ENCODE data around the gene SNCAIP. TPM values are rescaled to one million over a fixed set of nuclear protein-coding genes. Genes with fewer than 3 reads are reported as not detected.

SNCAIP gene
- polyA plus RNA-seq, 1 experiment: 1.5 TPM

- DNase-seq (ENCODE audit: low read depth): no peak
- Histone ChIP-seq H3K4me3 (ENCODE audit: low read depth, low read length) (no peak overlapping the region), H3K36me3 (ENCODE audit: control insufficient read depth, insufficient read depth, low read length) (no peaks in the 10 kb centered on the region), H3K27me3 (ENCODE audit: control insufficient read depth, insufficient read depth, low read length) (no peaks in the 10 kb centered on the region)
- ChIA-PET CTCF (no interaction called here), POLR2A (no interaction called here)
- TF ChIP-seq CTCF (IDR thresholded peaks at IDR 0.05; ENCODE audit: insufficient read depth, low read depth, low read length): no peak
Measured at GRCh38 chr5:122421374-122422079, 109.5 kb downstream of the SNCAIP start.

- TF ChIP-seq CTCF (IDR thresholded peaks at IDR 0.05; ENCODE audit: insufficient read depth, low read depth, low read length): no peak
- ChIA-PET POLR2A (no interaction called here), CTCF (interaction anchor here (2.1 kb wide), 1 partner anchor 228 kb away, joined by 7 read pairs; no protein-coding TSS in a partner anchor)
- no peak for DNase-seq (ENCODE audit: low read depth)
- H3K4me3 ChIP-seq (ENCODE audit: low read depth, low read length): no peak overlapping the region
- no peaks in the 10 kb centered on the region for H3K27me3 ChIP-seq (ENCODE audit: control insufficient read depth, insufficient read depth, low read length)
- H3K36me3 ChIP-seq (ENCODE audit: control insufficient read depth, insufficient read depth, low read length): no peaks in the 10 kb centered on the region
Measured at GRCh38 chr5:122423221-122423620, 111.2 kb downstream of the SNCAIP start.

DNA sequence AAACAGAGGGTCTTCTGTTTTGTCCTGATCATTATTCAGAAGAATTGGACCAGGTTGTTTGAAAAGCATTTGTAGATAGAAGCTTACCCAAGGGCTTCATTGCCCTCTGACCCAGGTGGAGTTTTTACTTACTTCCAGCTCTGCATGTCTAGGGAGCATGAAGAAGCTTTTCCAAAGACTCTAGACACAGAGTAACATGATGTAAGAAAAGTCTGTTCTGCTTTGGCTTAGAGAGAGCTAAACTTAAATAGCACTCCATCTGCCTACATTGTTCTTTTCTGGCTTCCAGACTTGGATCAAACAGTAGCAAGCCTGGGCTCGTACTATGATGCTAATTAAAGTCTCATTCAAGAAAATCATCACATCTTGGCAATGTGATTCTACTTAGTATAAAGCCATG, 112.1 kb downstream of the SNCAIP start:
- CTCF ChIA-PET: interaction anchor here (2.1 kb wide), 1 partner anchor 229 kb away, joined by 7 read pairs; no protein-coding TSS in a partner anchor
- Histone ChIP-seq H3K27me3 (ENCODE audit: control insufficient read depth, insufficient read depth, low read length) (no peaks in the 10 kb centered on the region), H3K36me3 (ENCODE audit: control insufficient read depth, insufficient read depth, low read length) (no peaks in the 10 kb centered on the region), H3K4me3 (ENCODE audit: low read depth, low read length) (no peak overlapping the region)
- no peak for TF ChIP-seq CTCF (IDR thresholded peaks at IDR 0.05; ENCODE audit: insufficient read depth, low read depth, low read length)
- no peak for DNase-seq (ENCODE audit: low read depth)
- POLR2A ChIA-PET: no interaction called here

- DNase-seq (ENCODE audit: low read depth): no peak
- POLR2A ChIA-PET: no interaction called here
- Histone ChIP-seq H3K36me3 (ENCODE audit: control insufficient read depth, insufficient read depth, low read length) (no peaks in the 10 kb centered on the region), H3K4me3 (ENCODE audit: low read depth, low read length) (no peak overlapping the region), H3K27me3 (ENCODE audit: control insufficient read depth, insufficient read depth, low read length) (no peaks in the 10 kb centered on the region)
- CTCF ChIA-PET: interaction anchor here (1.2 kb wide), 1 partner anchor 10 kb away, joined by 4 read pairs; no protein-coding TSS in a partner anchor
- TF ChIP-seq CTCF (IDR thresholded peaks at IDR 0.05; ENCODE audit: insufficient read depth, low read depth, low read length): no peak
Measured at GRCh38 chr5:122426301-122426700, 114.3 kb downstream of the SNCAIP start.

GRCh38 chr5:122427621-122428020, 115.6 kb downstream of the SNCAIP start:
- no peaks in the 10 kb centered on the region for H3K36me3 ChIP-seq (ENCODE audit: control insufficient read depth, insufficient read depth, low read length)
- H3K4me3 ChIP-seq (ENCODE audit: low read depth, low read length): no peak overlapping the region
- H3K27me3 ChIP-seq (ENCODE audit: control insufficient read depth, insufficient read depth, low read length): no peaks in the 10 kb centered on the region
- no peak for DNase-seq (ENCODE audit: low read depth)
- POLR2A ChIA-PET: no interaction called here
- CTCF ChIA-PET: no interaction called here
- TF ChIP-seq CTCF (IDR thresholded peaks at IDR 0.05; ENCODE audit: insufficient read depth, low read depth, low read length): no peak

Data from BJ (cell line).